Left cardiac atrium (tissue), 4 donors: ENCODE results near the gene ZNF784. TPM values are rescaled to one million over a fixed set of nuclear protein-coding genes. Genes with fewer than 3 reads are reported as not detected.

Experiments used
- ATAC-seq, 2 donors: fragments of 200-7000 bp; cut with Tn5 transposase; one replicate each; pipeline ENCODE4 v1.9.1; 2020; ENCODE audit warnings: mild to moderate bottlenecking in 2 of 2, moderate library complexity in 2 of 2
- DNase-seq: peaks from one replicate; pipeline ENCODE4 v3.0.0-alpha.2; 2020
- intact Hi-C, 2 donors: fragments of 100-400 bp; cut with DNase I; formaldehyde crosslinking; loops; one replicate each; pipeline versions ENCODE4 v1.14.1 to v1.15.1; 2022 to 2023
- long read RNA-seq: library from polyadenylated mRNA; unstranded; transcript quantifications from one replicate; pipeline ENCODE4 v2.0.0, GENCODE V29; 2021
- total RNA-seq, 2 donors: library from RNA; stranded (reverse); fragmentation: NEBNext Ultra II Directional; extraction: Animal tissue kit (Norgen Biotek cat#: 25700); gene quantifications; one replicate each; pipeline ENCODE4 v1.2.1, GENCODE V29; 2021
- donor health status: DM: no; HTN: yes; CAD: no.
- donor health status: DM: no; HTN: yes; CAD: no; lungs with severe emphysema.
- donor health status: DM: yes; HTN: yes; CAD: no.
- donor health status: Dilated cardiomyopathy.

ZNF784 gene, protein sequence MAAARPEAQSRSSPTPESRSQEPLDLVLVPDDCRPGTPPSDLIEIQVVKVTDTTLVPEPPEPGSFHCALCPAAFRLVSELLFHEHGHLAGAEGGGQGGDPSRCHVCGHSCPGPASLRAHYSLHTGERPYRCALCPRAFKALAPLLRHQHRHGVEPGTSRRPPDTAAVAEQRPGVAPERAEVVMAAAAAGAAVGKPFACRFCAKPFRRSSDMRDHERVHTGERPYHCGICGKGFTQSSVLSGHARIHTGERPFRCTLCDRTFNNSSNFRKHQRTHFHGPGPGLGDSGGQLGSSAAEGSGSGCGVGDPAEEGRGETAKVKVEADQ
- total RNA-seq: 10 to 100 TPM; 11.1 to 11.7 TPM
- long read RNA-seq, partial matches to known transcripts: 0 of 1 reads
- long read RNA-seq, other reads (novel, unspliced or antisense): 1 of 1 reads

DNA sequence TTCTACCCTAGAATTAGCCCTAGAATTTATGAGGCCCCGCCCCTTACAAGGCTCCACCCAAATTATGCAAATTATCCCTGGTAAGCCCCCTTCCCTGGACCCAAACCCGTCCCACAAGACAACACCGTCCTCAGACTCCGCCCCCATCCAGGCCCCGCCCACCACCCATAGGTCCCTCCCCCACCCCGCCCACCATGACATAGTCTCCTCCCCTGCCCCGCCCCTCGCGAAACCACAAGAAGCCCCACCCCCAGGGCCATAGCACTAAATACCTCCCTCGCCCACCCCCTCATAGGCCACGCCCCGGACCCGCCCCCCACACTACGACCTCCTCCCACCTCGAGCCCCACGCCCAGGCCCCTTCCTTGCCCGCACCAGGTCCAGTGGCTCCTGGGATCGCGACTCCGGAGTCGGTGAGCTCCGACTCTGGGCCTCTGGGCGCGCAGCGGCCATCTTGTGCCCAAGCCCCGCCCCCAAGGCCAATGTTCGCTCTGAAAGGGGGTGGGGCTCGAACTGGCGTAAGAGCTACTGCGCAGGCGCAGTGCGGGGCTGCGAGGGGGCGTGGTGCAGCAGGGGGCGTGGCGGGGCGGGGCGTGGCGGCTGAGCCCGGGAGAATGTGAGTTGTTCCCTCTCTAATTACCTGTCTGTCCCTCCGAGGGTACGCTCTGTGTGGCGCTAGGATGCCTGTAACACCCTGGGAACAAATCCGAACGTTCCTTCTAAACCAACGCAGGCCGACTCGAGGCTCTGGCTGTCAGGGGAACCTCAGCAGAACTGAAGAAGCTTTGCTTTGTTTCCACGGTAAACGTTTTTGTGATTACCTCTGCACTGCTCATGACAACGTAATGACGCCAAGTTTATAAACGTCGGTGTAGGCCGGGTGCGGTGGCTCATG, at the start of gene ZNF784:
TSS of gene ZNF784 (minus strand) at position 458 of the 895 bp plus-strand sequence. CDS start at position 453, 5 bp downstream.
- peak; percentile 94 for DNase-seq

DNA sequence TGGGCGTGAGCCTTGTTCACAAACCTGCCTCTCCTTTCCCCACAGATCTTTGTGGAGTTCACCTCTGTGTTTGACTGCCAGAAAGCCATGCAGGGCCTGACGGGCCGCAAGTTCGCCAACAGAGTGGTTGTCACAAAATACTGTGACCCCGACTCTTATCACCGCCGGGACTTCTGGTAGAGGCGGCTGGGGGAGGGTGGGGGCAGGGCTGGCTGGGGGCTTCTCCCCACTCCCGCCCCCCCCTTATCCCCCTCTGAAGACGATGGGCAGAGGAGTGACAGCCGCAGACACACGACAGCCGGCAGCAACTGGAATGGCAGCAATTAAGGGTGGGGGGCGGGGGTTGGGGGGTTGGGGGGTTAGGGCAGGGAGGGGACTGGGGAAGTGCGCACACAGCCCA, 49.5 kb upstream of the ZNF784 start:
- no peak for ATAC-seq
- intact Hi-C loops: no loop called here
- no peak for DNase-seq

More for the DNA sequence above, at the start of gene ZNF784:
- peak; percentile 93 to 94 for ATAC-seq
- intact Hi-C loops: no loop called here

DNA sequence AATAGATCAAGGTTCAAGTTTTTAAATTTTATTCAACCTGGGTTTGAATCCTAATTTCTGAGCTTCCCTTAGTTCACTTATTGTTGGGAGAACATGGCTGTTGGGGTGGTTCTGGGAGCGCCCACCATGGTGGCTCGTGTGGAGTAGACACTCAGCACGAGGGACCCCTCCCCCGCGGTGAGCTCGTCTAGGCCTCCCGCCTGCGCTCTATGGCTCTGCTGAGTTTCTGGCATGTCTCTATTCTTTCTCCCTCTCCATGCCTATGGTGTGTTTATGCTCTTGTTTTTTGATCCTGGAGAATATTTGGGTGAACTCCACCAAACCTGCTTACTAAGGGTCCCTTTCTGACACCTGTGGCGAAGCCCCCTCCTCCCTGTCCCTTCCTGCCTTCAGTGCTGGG, 49.1 kb upstream of the ZNF784 start:
- intact Hi-C loops: no loop called here
- DNase-seq (no peak), ATAC-seq (no peak)

DNA sequence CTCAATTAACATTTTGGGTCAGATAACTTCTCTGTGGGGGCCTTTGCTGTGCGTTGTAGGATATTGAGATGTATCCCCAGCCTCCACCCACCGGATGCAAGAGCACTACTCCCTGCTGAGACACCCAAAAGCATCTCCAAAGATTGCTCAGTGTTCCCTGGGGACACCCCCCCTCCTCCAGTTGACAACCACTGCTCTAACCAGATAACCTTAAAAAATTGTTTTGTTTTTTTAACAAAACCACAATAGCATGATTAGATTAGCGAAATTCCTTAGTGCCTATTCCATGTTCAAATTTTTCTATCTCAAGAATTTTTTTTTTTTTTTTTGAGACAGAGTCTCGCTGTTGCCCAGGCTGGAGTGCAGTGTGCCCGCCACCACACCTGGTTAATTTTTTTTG, 48.1 kb upstream of the ZNF784 start:
- DNase-seq: no peak
- no peak for ATAC-seq
- intact Hi-C loops: no loop called here

DNA sequence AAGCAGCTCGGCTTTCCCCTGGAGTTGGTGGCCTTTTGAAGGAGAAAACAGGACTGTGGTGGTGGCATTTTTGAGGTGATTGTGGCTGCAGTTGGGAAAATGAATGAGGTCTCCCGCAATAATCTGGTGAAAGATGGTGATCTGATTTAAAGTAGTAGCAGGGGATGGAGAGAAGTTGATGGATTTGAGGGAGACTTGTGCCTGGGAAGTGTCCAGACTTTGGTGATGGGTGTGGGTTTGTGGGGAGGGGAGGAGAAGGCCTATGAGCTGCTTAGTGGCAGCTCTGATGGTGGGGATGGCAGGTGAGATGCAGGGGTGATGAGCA, 46.6 kb upstream of the ZNF784 start:
- DNase-seq (no peak), ATAC-seq (no peak)
- intact Hi-C loops: no loop called here

DNA sequence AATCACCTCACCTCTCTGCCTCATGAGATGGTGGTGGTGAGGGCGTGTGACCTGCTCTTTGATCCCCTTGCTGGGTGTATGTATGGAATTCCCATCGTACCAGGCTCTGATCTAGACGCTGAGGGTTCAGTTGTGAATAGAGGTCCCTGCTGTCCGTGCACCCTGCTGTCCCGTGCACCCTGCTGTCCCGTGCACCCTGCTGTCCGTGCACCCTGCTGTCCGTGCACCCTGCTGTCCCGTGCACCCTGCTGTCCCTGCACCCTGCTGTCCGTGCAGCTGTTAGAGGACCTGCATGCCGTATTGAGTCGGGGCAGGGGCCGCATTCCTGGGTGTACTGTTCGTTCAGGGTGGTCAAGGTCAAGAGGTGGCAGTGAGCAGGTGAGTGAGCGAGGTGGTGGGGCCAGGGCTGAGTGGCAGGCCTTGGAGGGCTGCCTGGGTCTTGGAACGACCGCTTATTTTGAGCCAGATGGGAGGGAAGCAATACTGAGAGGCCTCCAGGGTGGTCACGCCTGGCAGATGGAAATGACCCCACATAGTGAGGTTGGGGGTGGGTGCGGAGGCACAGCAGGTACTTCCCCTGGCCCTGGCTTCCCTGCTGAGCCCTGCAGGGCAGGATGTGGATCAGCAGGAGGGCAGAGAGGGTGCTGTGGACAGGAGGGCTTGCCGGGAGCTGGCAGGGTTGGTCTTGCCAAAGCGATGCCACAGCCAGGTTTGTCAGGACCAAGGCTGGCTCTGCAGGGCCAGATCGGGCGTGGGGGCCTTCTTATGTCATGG, 46.1 kb upstream of the ZNF784 start:
- intact Hi-C loops: no loop called here
- no peak for ATAC-seq
- no peak for DNase-seq

DNA sequence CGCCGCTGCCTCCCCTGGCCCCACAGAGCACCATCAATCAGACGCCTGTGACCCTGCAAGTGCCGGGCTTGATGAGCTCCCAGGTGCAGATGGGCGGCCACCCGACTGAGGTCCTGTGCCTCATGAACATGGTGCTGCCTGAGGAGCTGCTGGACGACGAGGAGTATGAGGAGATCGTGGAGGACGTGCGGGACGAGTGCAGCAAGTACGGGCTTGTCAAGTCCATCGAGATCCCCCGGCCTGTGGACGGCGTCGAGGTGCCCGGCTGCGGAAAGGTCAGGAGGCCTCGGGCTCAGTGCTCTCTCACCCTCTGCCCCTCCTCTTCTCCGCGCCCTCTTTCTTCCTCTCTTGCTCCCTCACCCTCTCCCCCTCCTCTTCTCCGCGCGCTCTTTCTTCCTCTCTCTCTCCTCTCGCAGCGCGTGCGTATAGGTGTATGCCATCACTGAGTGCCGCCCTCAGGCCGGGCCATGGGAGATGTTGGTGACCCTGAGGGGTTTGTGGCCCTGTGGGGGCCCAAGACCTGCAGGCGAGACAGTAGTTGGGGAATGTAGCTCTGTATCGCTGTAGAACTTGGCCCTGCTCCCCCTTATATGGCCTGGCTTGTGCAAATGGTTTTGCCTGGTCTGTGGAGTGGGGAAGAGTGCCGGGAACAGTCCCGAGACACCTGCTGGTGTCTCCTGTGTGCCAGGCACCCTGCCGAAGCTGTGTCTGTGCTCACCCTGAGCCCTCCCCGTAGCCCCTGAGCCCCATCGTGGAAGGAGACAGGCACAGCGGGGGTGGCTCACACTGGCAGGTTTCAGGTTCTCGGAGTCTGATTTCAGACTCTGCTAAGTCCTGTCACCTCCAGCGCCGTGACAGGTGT, 45.3 kb upstream of the ZNF784 start:
- no peak for ATAC-seq
- DNase-seq: no peak
- intact Hi-C loops: no loop called here

DNA sequence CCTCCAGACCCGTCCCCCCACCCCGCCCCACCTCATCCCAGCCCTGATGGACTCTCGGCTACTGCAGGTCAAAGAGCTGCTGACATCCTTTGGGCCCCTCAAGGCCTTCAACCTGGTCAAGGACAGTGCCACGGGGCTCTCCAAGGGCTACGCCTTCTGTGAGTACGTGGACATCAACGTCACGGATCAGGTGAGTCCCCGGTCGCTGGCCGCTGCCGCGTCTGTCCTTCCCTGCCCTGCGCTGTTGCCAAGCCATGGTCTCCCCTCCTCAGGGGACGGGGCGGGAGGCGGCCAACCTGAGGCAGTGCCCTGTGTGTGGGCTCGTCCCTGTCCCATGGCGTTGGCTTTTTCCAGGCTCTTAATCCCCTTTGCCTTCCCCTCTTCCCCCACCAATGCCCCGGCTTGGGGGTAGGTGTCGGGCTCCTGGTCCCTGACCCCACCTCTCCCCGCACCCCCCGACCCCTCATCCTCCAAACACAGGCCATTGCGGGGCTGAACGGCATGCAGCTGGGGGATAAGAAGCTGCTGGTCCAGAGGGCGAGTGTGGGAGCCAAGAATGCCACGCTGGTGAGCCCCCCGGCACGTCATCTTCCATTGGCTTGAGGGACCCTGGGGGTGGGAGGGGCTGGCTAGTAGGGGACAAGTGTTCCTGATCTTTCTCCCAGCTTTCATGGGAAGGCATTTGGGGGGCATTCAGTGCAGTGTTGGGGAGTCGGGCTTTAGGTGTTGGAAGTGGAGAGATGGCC, 44.4 kb upstream of the ZNF784 start:
- ATAC-seq: no peak

DNA sequence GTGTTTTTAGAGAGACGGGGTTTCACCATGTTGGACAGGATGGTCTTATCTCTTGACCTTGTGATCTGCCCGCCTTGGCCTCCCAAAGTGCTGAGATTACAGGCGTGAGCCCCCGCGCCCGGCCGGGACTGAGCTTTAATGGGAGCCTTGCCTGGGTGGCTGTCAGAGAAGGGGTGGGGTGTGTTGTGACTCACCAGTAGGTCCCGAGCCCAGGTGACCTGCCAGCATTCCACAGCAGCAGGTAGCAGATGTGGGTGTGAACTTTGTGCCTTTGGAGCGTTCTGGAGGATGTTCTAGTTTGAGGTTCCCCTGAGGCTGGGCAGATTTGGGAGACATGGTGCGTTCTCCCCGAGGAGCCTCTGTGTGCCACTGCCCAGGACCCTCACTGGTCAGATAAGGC, 43.6 kb upstream of the ZNF784 start:
- intact Hi-C loops: no loop called here
- no peak for ATAC-seq
- no peak for DNase-seq

More for the DNA sequence above, 44.4 kb upstream of the ZNF784 start:
- DNase-seq: no peak
- intact Hi-C loops: no loop called here

DNA sequence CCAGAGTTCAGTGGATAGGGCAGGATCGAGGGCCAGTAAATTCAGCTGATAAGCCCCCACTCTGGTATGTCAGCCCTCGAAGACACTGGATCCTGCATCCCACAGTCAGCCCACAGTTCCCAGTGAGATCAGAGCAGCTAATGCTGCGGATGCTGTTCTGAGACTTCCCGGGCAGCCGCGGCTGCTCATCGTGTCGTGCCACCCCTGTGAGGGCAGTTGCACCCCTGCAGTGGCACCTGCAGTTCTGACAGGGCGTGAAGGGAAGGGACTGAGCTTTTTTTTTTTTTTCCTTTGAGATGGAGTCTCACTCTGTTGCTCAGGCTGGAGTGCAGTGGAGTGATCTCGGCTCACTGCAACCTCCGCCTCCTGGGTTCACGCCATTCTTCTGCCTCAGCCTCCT, 43.1 kb upstream of the ZNF784 start:
- no peak for DNase-seq
- intact Hi-C loops: no loop called here
- ATAC-seq: no peak

DNA sequence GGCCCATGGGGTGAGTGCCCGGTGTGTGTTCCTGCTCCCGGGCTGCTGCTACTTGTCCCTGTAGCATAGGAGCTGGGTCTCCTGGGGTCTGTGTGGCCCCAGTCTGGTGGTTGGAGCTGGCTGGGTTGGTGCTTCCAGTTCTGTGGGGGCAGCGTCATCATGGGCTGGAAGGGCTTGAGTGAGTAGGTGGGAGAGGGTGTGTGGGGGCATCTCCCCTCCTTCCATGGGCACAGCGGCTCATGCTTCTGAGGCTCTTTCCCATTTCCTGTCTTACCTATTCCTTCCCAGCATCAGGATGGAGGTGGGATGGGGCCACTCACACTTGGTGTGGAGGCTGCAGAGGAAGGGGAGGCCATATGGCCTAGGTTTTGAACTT, 42.6 kb upstream of the ZNF784 start:
- ATAC-seq (no peak), DNase-seq (no peak)
- intact Hi-C loops: no loop called here

DNA sequence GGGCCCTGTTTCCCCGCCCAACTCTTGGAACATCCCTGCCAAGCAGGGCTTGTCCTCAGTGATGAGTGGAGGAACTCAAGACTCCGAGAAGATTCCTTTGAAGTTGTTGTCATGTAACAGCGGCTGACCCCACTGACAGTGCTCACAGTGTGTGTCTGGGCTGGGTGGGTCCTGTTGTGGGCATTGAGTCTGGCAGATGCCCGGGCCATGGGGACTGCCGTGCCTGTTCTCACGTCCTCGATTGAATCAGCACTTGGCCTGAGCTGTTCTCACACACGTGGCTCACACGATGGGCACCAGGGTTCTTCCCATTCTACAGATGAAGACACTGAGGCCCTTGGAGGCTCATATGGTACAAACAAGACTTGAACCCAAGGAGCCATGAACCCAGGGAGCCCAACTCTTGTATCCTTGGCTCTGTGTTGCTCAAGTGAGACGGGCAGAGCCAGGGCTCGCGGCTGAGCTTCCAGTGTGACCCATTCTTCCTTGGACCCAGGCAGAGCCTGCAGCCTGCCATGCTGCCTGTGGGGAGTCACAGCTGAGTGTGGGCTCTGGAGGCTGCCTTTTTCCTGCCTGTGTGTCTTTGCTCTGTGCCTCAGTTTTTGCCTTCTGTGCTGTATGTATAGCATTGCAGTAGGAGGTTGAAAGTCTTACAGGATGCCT, 42.1 kb upstream of the ZNF784 start:
- ATAC-seq (no peak), DNase-seq (no peak)
- intact Hi-C loops: no loop called here

DNA sequence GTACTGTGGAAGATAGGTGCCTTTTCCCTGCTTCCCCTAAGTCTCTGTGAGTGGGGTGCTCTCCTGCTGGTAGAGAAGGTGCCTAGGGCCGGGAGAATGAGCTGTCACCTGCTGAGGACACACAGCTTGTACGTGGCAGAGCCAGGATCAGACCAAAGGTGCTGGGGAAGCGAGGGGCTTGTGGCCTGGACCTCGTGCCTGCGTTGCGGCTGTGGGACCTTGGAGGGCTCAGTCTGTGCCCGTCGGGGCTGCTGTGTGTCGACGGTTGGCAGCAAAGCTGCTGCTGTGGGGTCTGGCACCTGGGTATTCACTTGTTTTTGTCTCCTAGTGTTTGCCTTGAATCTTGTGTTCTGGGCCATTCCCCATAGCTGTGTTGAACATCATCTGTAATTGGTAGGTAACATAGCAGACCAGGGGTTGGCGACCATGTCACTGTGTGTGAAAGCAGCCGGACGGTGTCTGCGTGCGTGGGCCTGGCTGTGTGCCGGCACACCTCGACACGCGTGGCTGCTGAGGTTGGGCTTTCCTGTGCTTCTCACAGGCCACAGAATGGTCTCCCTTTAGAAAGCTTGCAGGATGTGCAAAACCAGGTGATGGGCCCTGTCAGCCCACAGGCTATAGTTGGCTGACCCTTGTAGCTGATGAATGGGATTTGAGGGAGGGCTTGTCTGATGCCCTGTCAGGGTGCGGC, 39.6 kb upstream of the ZNF784 start:
- DNase-seq (no peak), ATAC-seq (no peak)
- intact Hi-C loops: no loop called here

DNA sequence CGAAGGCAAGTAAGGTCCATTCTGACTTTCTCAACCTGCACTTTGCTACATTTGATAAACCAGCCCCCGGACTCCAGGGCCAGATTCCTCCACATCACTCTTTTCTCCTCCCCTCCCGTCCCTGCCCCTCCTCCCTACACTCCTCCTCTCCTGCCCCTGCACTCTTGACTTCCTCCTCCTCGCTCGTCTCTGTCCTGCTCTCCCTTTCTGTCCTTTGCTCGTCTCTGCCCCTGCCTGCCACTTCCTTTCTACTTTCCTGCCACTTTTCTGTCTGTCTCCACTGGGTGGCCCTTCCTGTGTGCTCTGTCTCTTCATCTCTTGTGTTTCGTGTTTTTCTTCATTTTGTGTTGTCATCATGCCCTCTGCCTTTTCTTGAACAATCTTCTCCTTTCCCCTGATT, 37.5 kb upstream of the ZNF784 start:
- intact Hi-C loops: no loop called here
- DNase-seq (no peak), ATAC-seq (no peak)

DNA sequence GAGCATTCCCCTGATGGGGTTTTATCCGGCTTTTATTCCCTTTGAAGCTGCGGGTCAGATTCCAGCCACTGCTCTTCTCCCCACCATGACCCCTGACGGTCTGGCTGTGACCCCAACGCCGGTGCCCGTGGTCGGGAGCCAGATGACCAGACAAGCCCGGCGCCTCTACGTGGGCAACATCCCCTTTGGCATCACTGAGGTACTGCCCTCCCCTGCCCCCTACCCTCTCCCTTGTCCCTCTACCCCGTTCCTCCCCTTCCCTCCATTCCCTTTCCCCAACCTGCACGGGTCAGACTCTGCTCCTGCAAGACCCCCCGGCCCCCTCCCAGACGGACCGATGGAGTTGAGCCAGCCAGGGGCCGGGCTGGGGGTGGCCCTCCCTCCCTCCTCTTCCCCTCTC, 36.6 kb upstream of the ZNF784 start:
- DNase-seq: no peak
- ATAC-seq: no peak
- intact Hi-C loops: no loop called here

DNA sequence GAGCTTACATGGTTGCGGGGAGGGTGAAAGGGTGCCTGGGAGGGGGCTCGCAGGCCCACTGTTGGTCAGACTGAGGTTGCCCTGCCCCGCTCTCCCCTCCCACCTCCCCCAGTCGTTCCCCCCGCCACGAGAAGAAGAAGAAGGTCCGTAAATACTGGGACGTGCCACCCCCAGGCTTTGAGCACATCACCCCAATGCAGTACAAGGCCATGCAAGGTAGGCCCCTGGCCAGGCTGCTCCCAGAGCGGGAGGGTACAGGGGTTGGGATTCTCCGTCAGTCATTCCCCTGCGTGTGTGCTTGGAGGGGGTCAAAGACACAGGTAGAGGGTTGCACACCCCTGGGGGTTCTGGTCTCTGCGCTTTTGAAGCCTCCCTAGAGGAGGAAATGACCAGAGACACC, 36.0 kb upstream of the ZNF784 start:
- no peak for ATAC-seq
- no peak for DNase-seq
- intact Hi-C loops: no loop called here

DNA sequence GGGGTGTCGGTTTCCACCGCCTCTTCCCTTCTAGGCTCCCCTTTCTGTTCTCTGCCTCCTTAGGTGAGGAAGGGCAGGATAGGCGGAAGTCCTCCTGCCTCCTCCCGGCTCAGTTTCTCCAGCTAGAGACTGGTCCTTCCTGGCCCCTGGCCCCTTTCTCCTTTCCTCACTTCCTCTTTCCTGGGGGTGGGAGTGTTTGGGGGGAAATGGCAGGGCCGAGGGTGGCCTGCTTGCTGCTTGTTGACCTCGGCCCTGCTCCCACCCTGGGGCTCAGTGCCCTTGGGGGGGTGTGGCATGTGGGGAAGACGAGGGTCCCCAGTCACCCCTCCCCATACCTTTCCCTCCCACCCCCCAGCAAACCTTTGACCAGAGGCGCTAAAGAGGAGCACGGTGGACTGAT, 35.5 kb upstream of the ZNF784 start:
- ATAC-seq (no peak), DNase-seq (no peak)
- intact Hi-C loops: no loop called here
